Activated T-cell treated with anti-CD3 and anti-CD28 coated beads for 4 hours (primary cell): ENCODE data around the gene EDIL3.

Source experiments
- DNase-seq: peaks from one replicate; pipeline ENCODE4 v3.0.0-alpha.2; 2020

Gene EDIL3

DNA sequence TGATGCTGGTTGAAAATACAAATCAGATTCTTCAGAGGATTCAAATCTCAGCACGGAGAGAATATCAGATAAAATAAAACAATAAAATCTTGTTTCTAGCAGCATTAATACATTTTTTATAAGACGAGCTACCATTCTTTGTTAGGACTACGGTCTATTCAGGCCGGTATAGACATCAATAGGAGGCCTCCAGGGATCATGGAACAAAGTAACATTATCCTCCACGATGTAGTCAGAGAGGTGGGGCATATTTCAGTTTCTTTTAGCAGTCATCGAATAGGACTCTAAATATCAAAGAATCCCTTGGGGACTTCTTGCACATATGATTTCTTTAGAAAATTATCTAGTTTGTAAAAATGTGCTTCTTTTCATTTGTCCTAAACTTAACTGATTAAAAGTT, 438.2 kb downstream of the EDIL3 start:
- DNase-seq: no peak

DNA sequence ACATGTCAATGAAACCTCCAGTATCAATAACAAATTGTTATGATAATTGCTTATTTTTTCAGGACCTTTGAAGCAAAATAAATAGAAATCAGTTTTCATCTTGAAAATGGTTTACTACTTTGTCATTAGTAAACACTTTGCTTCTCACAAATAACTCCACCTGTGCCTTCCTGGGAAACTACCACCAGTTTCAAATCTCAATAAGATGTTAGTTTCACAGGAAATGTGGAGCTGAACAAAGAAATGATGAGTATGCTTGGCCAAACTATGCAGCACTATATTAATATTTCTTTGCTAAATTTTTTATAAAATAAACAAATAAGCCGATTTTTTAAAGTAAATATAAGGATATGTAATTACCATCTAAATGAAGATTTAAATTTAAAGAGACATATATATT, 442.5 kb downstream of the EDIL3 start:
- DNase-seq: no peak

DNA sequence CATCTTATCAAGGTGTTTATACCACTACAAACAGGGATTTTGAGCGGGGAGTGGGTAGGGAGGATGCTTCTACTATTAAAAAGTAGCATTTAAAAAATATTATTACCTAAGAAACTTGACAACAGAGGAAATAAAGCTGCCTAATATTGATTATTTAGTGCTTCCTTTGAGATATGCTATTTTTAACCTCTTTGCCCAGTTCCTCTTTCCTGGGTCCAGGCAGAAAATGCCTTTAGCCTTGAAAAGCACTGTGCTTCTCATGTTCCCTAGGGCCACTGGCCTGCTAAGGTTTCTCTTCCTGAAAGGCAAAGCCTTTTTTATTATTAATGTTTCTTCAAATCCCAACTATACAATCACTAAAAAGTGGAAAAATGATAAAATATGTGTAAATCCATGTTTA, 446.8 kb downstream of the EDIL3 start:
- DNase-seq: no peak

DNA sequence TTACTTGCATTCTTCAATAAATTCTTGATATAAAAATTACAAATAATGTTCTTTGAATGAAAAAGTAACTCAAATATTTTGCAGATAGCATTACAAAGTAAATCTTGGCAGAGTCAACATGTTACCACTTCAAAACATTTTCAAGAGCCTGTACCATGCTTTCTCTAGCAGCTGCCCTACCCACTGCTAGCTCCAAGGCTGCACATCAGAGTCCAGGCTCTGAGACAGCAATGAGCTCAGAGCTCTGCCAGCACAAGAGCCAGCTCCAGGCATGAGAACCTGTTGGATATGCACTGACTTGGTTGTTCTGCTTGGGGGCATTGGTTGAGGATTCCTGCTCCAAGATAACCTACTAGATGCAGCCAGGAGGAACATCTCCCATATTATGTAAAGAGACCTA, 452.7 kb downstream of the EDIL3 start:
- DNase-seq: no peak

DNA sequence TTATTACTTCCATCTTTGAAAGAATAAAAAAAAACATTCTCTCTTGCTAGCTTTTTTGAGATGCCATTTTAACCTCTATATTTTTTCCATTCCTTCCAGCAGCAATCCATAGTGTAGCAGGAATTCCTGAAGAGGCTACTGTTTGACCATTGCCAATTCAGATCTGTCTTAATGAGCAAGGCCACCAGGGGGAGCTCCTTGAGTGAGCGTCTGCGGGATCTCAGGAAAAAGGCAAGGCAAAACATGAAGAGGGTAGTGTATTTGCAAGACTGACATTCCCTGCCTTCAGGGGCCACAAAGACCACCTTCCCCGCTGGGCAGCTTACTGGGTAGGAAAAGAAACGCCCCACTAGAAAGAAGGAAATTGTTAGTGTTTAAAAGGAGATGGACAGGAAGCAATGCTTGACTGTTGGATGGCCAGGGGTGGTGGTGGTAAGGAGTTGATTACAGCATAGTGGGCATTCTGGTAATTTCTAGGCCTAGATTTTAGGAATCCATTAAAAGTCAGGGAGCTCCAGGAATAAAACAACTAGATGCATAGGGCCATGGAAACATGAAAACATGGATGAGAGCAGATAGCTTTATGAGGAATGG, 457.4 kb downstream of the EDIL3 start:
- DNase-seq: peak; percentile 4

DNA sequence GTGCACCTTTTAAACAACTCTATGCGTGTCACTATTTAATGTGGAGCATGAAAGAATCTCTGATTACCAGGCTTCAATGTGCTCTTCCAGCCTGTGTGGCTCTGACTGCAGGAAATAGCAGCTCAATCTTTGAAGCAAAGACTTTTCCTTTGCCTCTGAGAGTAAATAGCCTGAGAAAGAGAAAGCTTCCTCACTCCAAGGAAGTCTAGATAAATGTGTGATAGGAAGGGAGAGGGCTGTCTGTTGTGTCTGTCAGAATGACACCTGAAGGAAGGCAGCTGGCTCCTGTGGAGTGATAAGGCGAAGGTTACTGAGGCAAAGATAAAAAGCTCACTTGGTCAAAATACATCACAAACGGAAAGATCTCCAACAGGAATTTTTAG, 458.7 kb downstream of the EDIL3 start:
- DNase-seq: no peak

DNA sequence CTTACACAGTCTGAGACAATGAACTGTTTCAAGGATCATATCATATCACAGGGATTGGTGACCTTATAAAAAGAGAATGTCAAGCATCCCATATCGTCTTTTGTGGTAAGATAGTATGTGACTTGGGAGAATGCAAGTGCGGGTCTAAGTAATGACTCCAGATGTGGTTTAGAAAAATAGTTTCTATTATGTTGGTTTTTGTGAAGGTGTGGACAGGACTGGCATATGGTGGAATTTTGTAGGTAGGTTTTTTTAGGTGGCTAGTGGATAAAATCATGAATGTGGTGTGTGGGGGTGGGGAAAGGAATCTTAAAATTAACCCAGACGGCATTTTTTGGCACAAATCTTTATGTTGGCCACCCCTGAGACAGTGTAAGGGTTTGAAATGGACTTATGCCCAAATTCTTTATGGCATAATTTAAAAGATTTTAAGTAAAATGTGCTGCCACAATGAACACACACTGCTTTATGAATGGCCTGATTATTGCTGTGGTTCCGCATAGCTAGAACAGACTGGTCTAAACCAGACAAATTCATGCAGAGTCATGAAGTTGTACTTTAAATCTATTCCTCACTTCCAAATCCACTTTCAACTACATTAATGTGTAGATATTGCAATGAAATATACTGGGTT, 459.2 kb downstream of the EDIL3 start:
- DNase-seq: no peak

DNA sequence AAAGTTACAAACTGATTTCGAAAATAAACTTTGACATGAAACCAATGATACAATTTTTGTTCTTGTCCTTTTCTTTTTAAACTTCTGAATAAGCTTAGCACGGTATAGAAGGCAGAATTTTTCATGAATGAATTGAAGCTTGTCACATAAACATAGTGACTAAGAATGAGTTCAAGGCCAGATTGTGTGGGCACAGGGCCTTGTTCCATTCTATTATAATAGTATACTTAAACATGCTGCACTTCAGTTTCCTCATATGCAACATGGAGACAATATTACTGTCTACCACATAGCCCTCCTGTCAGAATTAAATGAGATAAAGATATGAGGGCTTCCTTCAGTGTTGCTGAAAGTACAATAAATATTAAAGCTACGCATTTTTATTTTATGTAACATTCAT, 459.8 kb downstream of the EDIL3 start:
- no peak for DNase-seq

DNA sequence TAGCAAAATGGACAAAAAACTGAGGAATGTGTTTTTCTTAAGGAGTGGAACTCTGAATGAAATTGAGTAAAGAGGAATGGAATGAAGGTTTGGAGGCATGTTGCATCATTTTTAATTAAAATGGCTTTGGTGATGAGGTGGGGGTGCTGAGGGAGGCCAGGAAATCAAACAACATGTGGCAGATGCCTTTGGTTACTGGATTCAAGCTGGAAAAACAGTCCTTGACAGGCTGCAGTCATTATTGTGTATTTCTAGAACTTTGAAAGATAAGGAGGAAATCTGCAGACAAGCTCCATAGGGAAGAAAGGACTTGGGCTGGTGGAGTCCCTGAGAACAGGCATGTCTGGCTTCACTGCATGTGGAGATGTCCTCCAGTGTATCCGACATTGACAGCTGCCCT, 460.5 kb downstream of the EDIL3 start:
- no peak for DNase-seq

DNA sequence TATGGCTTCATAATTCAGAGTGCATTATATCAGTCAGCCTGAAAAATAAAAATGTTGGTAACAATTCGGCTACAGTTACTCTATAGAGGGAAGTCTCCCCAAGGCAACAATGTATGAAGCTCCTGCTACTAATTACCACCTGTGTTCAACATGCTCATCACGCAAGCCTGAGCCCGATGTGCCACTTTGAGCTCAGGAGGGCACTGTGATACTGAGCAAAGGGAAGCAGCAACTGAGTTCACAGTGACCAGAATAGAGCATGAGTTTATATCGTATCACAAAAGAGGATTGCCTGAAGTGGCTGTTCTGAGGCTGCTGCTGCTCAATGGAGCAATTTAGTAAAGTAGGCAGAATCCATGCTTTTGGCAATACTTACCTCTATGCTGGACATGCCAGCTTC, 462.0 kb downstream of the EDIL3 start:
- no peak for DNase-seq

DNA sequence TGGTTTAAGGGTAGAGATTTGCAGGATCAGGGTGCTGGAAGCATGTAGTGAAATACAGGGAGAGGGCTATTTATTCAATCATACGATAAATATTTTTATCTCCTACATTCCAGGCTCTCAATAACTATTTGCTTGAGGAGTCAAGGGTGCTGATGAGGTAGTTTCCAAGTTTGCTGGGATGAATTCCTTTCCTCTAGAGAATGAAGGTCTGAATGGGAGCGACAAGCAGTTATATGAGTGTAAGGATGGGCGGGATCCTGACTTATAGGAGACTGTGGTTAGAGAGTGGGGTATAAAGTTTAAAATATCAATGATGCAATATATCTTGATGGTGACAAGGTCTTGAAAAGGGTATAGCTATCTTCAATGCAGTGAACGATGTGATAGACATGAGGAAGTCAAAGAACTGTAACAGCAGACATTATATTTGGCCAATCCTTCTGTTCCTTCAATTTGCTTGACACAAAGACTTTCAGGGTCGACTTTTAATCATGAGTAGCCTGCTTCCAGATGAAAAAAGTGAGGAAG, 462.9 kb downstream of the EDIL3 start:
- DNase-seq: no peak

DNA sequence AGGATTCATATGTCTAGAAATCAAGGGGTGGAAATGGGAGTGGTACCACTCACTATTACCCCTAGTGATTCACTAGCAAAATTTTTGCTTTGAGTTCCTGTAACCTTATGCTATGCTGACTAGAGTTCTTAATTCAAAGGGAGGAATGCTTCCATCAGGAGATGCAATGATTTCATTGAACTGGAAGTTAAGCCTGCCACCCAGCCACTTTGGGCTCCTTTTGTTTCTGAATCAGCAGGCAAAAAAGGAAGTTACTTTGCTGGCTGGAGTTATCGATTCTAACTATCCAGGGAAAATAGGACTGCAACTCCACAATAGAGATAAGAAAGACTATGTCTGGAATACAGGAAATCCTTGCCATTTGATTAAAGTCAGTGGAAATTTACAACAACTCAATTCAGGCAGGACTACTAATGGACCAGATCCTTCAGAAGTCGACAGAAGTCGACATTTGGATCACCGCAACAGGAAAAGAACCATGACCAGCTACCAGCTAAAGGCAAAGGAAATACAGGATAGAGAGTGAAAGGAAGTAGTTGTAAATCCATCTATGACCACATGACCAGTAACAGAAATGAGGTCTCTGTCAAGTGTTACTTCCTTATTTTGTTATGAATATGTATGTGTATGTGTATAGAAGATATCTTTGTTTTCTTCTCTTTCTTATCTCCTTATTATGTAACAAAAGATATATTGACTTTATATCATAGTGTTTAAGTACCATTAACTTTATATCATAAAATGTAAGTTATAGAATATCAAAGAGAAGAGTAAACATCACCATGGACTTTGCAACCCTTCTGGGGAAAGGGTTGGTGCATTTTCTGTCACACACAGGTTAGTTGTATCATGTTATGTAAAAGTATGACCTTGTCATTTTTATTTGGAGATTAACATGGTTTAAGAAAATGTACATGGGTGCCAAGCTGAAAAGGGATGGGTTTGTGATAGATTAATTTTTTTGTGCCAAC, 465.3 kb downstream of the EDIL3 start:
- no peak for DNase-seq

DNA sequence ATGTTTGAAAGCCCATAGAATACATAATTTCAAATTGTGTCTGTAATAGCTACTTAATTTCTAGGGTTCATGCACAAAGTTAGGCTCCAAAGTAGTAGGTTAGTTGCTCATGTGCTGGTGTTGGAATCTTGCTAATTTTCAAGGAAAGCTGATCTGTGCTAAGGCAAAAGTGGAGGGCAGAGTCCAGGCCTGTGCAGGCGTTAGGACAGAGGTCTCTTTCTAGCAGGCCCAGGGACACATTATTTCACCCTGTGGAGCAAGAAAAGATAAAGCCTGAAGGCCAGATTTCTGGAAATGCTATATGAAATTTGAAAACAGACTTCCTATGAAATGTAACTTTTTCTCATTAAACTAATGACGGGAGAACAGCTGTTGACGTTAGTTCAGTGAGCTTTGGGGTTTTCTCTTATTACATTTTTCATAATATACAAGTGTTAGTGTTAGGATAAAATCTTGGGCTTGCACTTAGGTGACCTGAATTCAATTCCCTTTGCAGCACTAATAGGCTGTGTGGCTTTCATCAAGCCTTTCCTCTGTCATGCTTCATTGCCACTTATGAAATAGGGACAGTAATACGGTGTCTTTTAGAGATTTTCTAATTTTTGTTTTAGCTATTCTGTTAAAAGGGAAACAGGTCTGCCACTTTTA, 467.3 kb downstream of the EDIL3 start:
- DNase-seq: no peak

DNA sequence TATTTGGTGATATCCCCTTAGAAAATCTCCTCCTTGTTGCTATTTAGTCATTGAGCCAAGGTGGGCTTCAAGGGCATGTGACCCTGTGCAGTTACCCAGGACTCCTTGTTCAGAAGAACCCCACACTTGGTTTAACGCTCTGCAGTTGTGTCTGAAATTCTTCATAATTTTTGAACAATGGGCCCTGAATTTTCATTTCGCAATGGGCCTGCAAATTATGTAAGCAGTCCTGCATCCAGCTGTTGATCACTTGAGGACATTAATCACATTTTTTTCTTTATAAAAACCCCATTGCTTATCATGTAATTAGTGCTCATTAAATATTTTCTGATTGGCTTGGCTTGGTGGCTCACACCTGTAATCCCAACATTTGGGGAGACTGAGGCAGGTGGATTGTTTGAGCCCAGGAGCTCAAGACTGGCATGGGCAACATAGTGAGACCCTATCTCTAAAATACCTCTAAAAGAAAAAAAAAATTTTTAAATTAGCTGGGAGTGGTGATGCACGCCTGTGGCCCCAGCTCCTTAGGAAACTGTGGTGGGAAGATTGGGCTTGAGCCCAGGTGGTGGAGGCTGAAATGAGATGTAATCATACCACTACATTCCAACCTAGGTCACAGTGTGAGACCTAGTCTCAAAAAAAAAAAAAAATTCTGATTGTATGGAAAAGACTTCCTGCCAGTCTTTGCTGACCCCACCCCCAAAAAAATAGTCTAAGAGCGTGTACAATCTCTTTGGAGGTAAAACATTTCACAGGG, 469.8 kb downstream of the EDIL3 start:
- DNase-seq: no peak

DNA sequence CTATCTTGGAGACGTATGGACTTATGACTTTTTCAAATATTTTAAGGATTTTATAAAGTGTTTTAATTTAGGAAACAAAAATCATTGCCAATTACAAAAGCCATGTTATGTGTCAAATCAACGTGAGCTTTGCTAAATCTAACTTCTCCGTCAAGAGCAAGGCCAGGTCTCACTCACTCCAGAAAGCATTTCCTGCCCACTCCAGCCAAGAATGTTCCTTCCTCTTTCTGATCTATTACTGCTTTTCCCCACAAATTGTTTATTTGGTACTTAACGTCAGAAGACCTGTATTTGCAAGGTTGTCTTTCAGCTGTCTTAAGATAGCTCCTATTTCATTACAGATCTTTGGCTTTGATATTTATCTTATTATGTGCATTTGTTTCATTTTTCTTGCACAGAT, 470.5 kb downstream of the EDIL3 start:
- no peak for DNase-seq

DNA sequence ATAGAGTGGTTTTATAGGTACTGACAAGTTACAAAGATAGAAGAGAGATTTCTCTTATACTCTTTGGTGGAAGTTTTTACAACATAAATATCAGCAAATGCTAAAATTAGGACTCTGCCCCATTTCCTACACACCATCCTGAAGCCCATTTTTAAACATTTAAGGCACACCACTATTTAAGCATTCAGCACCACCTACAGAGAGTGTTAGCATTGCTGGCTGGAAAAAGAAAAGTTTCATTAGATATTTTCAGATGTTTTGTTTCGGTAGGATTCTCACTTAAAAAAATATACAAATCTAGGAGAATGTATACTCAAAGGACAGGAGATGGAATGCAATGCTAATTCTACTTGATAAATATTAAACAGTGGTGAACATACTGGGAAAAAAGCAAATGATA, 471.1 kb downstream of the EDIL3 start:
- no peak for DNase-seq

DNA sequence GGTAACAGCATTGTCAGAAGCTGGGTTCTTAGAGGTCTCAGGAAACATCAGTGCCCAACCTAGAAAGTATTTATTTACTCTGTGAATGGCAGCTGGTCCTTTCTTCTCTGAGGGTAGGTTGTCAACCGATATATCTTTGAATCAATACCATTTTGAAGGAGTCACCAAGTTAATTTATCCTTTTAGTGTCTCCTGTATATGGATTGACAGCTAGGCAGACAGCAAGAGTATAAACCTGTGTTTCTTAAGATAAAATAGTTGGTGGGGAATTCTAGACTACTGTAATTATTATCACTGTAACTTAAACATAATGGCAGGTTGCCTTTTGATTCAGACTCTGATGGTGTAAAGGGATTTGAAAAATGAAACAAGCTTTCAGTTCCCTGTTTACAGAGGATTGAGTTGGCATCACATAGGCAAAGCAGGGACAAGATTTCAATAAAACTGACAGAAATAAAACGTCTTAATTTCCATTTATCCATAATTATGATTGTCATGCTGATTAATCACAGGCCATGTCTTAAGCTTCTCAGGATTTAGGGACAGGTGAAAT, 473.2 kb downstream of the EDIL3 start:
- no peak for DNase-seq

DNA sequence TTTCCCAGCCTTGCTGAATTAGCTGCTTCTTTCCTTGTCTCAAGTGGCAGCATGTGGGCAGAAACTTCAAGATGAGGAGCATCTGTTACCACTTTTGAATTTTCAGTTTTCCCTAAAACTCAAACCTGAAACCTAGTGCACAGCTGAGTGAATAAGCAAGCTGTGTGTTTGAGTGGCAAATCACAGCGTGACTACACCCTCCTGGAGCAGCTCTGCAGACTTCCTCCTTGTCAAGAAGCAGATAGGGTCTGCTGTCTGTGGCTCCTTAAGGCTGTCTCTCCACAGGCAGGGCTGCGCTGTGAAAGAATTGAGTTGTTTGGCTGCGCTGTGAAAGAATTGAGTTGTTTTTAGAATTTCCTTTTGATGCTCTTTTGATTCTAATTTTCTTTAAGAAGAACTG, 484.4 kb downstream of the EDIL3 start:
- DNase-seq: no peak

DNA sequence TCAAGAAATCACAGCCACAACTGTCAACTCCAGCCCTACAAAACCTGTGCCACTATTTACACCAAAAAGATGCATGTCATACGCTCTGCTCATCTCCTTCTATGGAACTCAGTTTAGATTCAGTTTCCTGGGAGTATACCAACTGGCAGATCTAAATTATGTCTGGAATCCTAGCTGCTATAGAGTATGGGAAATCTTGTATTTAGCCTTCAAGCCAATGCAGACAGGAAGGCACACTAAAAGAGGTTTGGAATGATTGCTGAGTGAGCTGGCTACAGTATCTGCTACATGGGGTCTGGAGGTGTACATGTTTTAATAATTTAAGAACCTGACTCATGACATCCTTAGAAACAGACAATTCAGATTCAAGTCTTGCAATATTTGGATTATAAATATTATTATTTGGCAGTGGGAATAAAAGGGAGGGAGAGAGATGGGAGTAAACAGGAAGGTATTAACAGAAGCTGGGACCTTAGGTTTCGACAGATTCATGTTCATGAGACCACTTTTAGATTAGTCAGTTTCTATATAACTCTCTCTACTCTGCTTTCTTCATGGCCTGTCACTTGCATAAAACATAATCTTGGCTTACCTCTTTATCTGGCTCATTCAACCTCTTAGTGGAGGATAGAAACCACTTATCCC, 485.2 kb downstream of the EDIL3 start:
- no peak for DNase-seq

DNA sequence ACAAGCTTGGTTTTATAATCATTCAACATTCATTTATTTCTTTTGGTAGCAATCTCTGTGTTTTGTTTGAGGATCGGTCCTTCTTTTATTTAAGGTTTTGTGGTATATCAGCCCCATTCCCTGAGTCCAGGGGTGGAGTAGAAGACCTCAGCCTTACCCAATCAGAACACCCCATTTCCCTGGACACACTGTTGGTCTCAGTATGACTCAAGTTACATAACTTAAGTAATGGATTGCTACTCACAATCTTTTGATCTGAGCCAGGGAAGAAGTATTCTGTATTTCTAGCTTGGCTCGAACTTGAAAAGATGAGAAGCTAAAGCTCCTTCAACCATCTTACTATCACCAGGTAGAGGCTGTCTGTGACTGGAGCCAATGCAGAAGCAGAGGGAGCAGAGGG, 488.8 kb downstream of the EDIL3 start:
- no peak for DNase-seq

DNA sequence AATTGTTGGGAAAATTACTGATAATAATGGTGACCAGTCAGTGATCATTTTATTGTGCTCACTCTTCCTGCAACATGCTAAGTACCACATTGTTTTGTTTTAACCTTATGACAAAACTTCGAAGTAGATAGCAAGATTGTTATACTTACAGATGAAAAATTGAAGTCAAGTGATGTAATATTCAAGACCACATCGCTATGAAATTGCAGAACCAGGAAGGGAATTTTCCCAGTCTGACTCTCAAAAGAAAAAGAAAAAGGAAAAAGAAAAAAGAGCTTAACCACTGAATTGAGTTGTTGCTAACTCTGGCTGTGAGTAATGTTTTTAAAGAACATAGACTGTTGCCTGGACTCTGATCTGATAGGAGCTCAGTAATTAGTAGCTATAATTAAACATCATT, 493.4 kb downstream of the EDIL3 start:
- no peak for DNase-seq
